ENCODE data around the gene ZC3H12C.

DNA sequence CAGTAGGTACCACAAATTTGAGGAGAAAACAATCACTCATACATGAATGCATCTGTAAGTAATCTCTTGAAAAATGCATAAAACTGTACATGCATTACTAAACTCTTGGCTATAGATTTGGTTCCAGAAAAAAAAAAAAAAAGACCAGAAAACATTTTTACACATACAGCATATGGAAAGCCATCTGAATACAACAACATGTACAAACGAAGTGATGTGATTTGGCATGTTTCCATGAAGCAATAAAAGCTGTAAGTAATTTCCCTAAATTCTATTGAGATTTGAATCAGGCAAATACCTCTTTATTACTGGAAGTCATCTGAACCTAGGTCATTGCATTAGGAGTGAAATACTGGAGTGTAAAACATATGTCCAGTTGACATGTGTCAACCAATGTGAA is 31.9 kb upstream of the ZC3H12C start:
- TF ChIP-seq POLR2A (IDR thresholded peaks at IDR 0.05; ENCODE audit: low read length): no peak
- TF ChIP-seq GATA1 (IDR thresholded peaks at IDR 0.05; ENCODE audit: low read depth, low read length): no peak

All from erythroblast (primary cell).